GM12873 (cell line): ENCODE data around the gene CTNNAL1.

ENCODE experiments used
- CTCF ChIP-seq: IDR thresholded peaks from 2 replicates; pipeline ENCODE4 v1.5.1; 2012; ENCODE audit warnings: low read depth, mild to moderate bottlenecking, moderate library complexity, low read length, control low read depth; ENCODE audit not compliant: insufficient read depth; ENCODE audit errors: missing control alignments

Gene CTNNAL1

GRCh38 chr9:108961151-108961550, 52.1 kb downstream of the CTNNAL1 start:
- no peak for TF ChIP-seq CTCF

DNA sequence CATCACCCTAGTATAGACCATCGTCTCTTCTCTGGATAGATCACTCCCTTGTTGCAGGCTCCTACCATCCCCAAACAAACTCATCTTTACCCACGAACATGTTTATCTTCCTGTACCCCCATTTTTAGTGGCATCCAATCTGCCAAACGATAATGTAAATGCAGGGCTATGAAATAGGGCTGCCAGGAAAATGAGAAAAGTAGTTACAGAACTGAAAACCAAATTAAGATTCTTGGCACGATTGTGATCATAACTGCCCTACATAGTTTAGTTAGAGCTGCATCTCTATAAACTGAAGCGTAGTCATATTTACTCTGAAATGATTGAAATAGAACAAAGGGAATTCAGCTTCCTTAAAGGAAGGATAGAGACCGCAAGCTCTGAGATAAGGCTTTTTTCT, 53.0 kb downstream of the CTNNAL1 start:
- no peak for TF ChIP-seq CTCF

GRCh38 chr9:108956631-108957026, 56.7 kb downstream of the CTNNAL1 start:
- no peak for TF ChIP-seq CTCF

- TF ChIP-seq CTCF, result no peak
These were observed 57.2 kb downstream of the CTNNAL1 start for GRCh38 chr9:108956022-108956630.

GRCh38 chr9:108953983-108954574, 59.2 kb downstream of the CTNNAL1 start:
- peak; percentile 50 for TF ChIP-seq CTCF

- no peak for TF ChIP-seq CTCF
These were observed 61.7 kb downstream of the CTNNAL1 start for GRCh38 chr9:108951578-108951977.

- no peak for TF ChIP-seq CTCF
These were observed 63.1 kb downstream of the CTNNAL1 start for GRCh38 chr9:108950168-108950567.
